Measurements from ENCODE around the gene WDFY2.

DNA sequence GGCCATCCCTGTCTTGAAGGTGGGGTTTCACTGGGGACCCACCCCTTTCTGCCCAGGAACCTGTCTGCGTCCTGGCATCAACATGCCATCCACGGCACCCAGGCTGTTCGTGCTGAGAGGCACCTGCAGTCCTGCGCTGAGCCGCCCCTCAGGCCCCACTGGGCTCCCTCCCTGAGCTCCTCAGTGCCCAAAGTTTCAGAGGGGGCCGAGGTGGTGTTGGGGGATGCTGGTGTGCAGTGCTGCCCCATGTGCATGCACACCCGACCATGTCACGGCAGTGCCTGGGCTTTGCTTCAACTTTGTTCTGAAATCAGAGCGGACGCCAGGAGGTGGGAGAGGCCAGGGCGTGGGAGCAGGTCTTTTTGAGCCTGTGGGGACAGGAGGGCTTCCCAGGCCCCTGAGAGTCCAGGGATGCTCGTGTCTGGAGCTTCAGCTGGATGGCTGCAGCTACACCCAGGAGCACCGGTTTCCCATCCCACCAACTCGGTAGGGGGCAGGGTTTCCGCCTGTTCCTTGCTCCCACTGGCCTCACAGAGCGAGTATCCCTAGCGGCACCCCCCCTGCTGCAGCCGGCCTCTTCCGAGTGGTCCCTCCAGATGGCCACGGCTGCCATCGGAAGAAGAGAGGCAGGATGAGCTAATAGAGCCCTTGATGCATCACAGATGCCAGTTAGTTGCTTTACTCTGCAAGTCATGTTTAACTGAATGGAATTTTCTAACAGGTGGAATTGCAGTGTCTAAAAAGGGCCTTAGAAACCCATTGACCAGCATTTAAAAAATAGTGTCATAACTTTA lies 44.0 kb downstream of the WDFY2 start:
- TF ChIP-seq, protein P1, sequence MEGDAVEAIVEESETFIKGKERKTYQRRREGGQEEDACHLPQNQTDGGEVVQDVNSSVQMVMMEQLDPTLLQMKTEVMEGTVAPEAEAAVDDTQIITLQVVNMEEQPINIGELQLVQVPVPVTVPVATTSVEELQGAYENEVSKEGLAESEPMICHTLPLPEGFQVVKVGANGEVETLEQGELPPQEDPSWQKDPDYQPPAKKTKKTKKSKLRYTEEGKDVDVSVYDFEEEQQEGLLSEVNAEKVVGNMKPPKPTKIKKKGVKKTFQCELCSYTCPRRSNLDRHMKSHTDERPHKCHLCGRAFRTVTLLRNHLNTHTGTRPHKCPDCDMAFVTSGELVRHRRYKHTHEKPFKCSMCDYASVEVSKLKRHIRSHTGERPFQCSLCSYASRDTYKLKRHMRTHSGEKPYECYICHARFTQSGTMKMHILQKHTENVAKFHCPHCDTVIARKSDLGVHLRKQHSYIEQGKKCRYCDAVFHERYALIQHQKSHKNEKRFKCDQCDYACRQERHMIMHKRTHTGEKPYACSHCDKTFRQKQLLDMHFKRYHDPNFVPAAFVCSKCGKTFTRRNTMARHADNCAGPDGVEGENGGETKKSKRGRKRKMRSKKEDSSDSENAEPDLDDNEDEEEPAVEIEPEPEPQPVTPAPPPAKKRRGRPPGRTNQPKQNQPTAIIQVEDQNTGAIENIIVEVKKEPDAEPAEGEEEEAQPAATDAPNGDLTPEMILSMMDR (IDR thresholded peaks at IDR 0.05; ENCODE audit: borderline replicate concordance, extremely low read depth, low read length, poor library complexity, severe bottlenecking), result no peak
- no peak for TF ChIP-seq EZH2 (IDR thresholded peaks at IDR 0.05; ENCODE audit: borderline replicate concordance, low read depth, low read length, severe bottlenecking)
